ENCODE data around the gene SND1.

The SND1 gene

GRCh38 chr7:128032605-128033235, 380.7 kb downstream of the SND1 start (continued):
- TF ChIP-seq ZBTB26 (tag by site-specific recombination; optimal IDR thresholded peaks at IDR 0.05) (peak; percentile 23), ZNF776 (tag by site-specific recombination; IDR thresholded peaks at IDR 0.05; ENCODE audit: borderline replicate concordance) (no peak)

GRCh38 chr7:128033246-128033645, 381.3 kb downstream of the SND1 start:
- CTCF ChIA-PET = interaction anchor here (0.6 to 6.2 kb wide), 5 partner anchors 8 to 185 kb away, joined by 3 to 69 read pairs (median 3); no protein-coding TSS in a partner anchor
- peaks cover 0 to 11% of the 10 kb centered on the region in 2 experiments; a peak in 1 of 3 replicates for H3K36me3 ChIP-seq (ENCODE audit: control insufficient read depth in 2 of 2, insufficient read depth in 1 of 2, low read length in 2 of 2)
- H3K4me1 ChIP-seq (ENCODE audit: control insufficient read depth, insufficient read depth, low read length) = no peaks in the 10 kb centered on the region; the same call in 1 of the 2 replicates
- H3K4me3 ChIP-seq (ENCODE audit: low read depth, low read length) = no peak overlapping the region
- no peak for TF ChIP-seq ZNF174 (tag by site-specific recombination; IDR thresholded peaks at IDR 0.05)
- TF ChIP-seq TSHZ1 (tag by site-specific recombination; IDR thresholded peaks at IDR 0.05; ENCODE audit: borderline replicate concordance) = no peak
- no peak for TF ChIP-seq ZBTB1 (tag by site-specific recombination; IDR thresholded peaks at IDR 0.05)
- no peak for TF ChIP-seq AEBP2 (tag by site-specific recombination; IDR thresholded peaks at IDR 0.05; ENCODE audit: borderline replicate concordance)
- TF ChIP-seq KLF7 (tag by site-specific recombination; IDR thresholded peaks at IDR 0.05; ENCODE audit: borderline replicate concordance) = no peak
- TF ChIP-seq ZNF785 (tag by site-specific recombination; IDR thresholded peaks at IDR 0.05) = no peak
- no peak for TF ChIP-seq ZFP41 (tag by site-specific recombination; IDR thresholded peaks at IDR 0.05; ENCODE audit: borderline replicate concordance)
- TF ChIP-seq ZNF184 (tag by site-specific recombination; IDR thresholded peaks at IDR 0.05) = no peak
- TF ChIP-seq ZNF426 (tag by site-specific recombination; IDR thresholded peaks at IDR 0.05) = no peak
- TF ChIP-seq ZNF596 (tag by site-specific recombination; IDR thresholded peaks at IDR 0.05) = no peak
- no peak for TF ChIP-seq SP7 (tag by site-specific recombination; IDR thresholded peaks at IDR 0.05)
- TF ChIP-seq OSR2 (tag by site-specific recombination; IDR thresholded peaks at IDR 0.05) = no peak
- TF ChIP-seq ZNF623 (tag by site-specific recombination; IDR thresholded peaks at IDR 0.05) = no peak
- TF ChIP-seq ZNF292 (tag by site-specific recombination; IDR thresholded peaks at IDR 0.05; ENCODE audit: borderline replicate concordance, low read depth) = no peak
- TF ChIP-seq ZNF548 (tag by site-specific recombination; IDR thresholded peaks at IDR 0.05) = no peak
- no peak for TF ChIP-seq OVOL3 (tag by site-specific recombination; IDR thresholded peaks at IDR 0.05)
- no peak for TF ChIP-seq SETDB1 (IDR thresholded peaks at IDR 0.05; ENCODE audit: insufficient read length, low read length)
- no peak for TF ChIP-seq PRDM10 (tag by site-specific recombination; IDR thresholded peaks at IDR 0.05)
- H3K27ac ChIP-seq (ENCODE audit: extremely low read depth, low read depth, low read length) = no peak overlapping the region
- POLR2A ChIA-PET = interaction anchor here (0.6 kb wide), 1 partner anchor 281 kb away, joined by 3 read pairs; no protein-coding TSS in a partner anchor
- no peaks in the 10 kb centered on the region for H3K9me3 ChIP-seq (ENCODE audit: control insufficient read depth, insufficient read depth, low read depth, low read length)
